Activated CD4-positive, alpha-beta T cell treated with anti-CD3 and anti-CD28 coated beads for 4 hours (primary cell): ENCODE data around the gene CRX.
A peak's percentile ranks its signal among the peaks of the same experiment; 100 is the strongest.
"Not testable (repeated sequence)": the region's sequence is repeated elsewhere in the genome, so short reads cannot be mapped to it uniquely, and the experiment has no call there.

Experiments used
- DNase-seq, 2 donors: peaks; one replicate each; pipeline ENCODE4 v3.0.0-alpha.2; 2020

Gene CRX

GRCh38 chr19:47821460-47822020, at the start of gene CRX:
CRX (plus strand) TSS chr19:47821937; CDS start chr19:47834444, 12,507 bp downstream.
- no peak for DNase-seq

- no peak for DNase-seq
Observed at GRCh38 chr19:47776568-47776967, 45.2 kb upstream of the CRX start.

GRCh38 chr19:47777245-47778048, 44.3 kb upstream of the CRX start:
- DNase-seq = not testable (repeated sequence)

- DNase-seq = peak; percentile 76 to 78
Observed at GRCh38 chr19:47778049-47778953, 43.4 kb upstream of the CRX start, which contains the start of gene SELENOW. SELENOW (plus strand) TSS chr19:47778703; CDS start chr19:47778786, 83 bp downstream.

- peak in 1 of 2 donors; percentile 22 for DNase-seq
Observed at GRCh38 chr19:47778954-47779351, 42.8 kb upstream of the CRX start.

- DNase-seq = no peak
Observed at GRCh38 chr19:47779524-47780214, 42.1 kb upstream of the CRX start.

- DNase-seq = no peak
Observed at GRCh38 chr19:47780215-47780551, 41.6 kb upstream of the CRX start.

GRCh38 chr19:47781590-47782262, 40.0 kb upstream of the CRX start:
- DNase-seq = no peak

- DNase-seq = no peak
Observed at GRCh38 chr19:47786566-47786965, 35.2 kb upstream of the CRX start.

GRCh38 chr19:47787307-47787706, 34.4 kb upstream of the CRX start:
- DNase-seq = not testable (repeated sequence)

GRCh38 chr19:47789811-47790210, 31.9 kb upstream of the CRX start:
- DNase-seq = not testable (repeated sequence)

GRCh38 chr19:47790398-47790814, 31.3 kb upstream of the CRX start:
- DNase-seq = peak; percentile 84 to 90

- DNase-seq = no peak
Observed at GRCh38 chr19:47792616-47793015, 29.1 kb upstream of the CRX start.

- no peak for DNase-seq
Observed at GRCh38 chr19:47794526-47794925, 27.2 kb upstream of the CRX start.

GRCh38 chr19:47796785-47797184, 25.0 kb upstream of the CRX start:
- no peak for DNase-seq

GRCh38 chr19:47797996-47798903, 23.5 kb upstream of the CRX start:
- no peak for DNase-seq

- no peak for DNase-seq
Observed at GRCh38 chr19:47798904-47799266, 22.9 kb upstream of the CRX start.

- DNase-seq = no peak
Observed at GRCh38 chr19:47801270-47801669, 20.5 kb upstream of the CRX start.

- no peak for DNase-seq
Observed at GRCh38 chr19:47802521-47803043, 19.2 kb upstream of the CRX start.

GRCh38 chr19:47803148-47803547, 18.6 kb upstream of the CRX start:
- not testable (repeated sequence) for DNase-seq

GRCh38 chr19:47803671-47804070, 18.1 kb upstream of the CRX start:
- not testable (repeated sequence) for DNase-seq
